Transverse colon (tissue), 4 donors: ENCODE results near the gene TNFRSF18. TPM values are rescaled to one million over a fixed set of nuclear protein-coding genes. Genes with fewer than 3 reads are reported as not detected.

Source experiments
- DNase-seq: peaks from one replicate; pipeline ENCODE4 v3.0.0-alpha.2; 2019
- H3K27ac ChIP-seq, 4 donors: fragments of 200-600 bp; sonication (generic); 2 replicates each; pipeline ENCODE4 v1.5.1; 2016 to 2018; ENCODE audit warnings: inconsistent platforms in 4 of 4
- H3K27me3 ChIP-seq: fragments of 200-600 bp; sonication (generic); 2 replicates; pipeline ENCODE4 v1.5.1; 2017; ENCODE audit warnings: inconsistent platforms
- H3K36me3 ChIP-seq, 4 donors: fragments of 200-600 bp; sonication (generic); 2 replicates each; pipeline ENCODE4 v1.5.1; 2017 to 2019; ENCODE audit warnings: inconsistent platforms in 4 of 4
- H3K4me1 ChIP-seq, 4 donors: fragments of 200-600 bp; sonication (generic); 2 replicates each; pipeline ENCODE4 v1.5.1; 2017 to 2020; ENCODE audit warnings: inconsistent platforms in 4 of 4
- H3K4me3 ChIP-seq, 4 donors: fragments of 200-600 bp; sonication (generic); 1 replicate in 1 of 4; 2 replicates in 3 of 4; pipeline versions ENCODE4 v1.5.1 to v1.6.1; 2017 to 2019; ENCODE audit warnings: inconsistent platforms in 4 of 4
- H3K9me3 ChIP-seq, 2 donors: fragments of 200-600 bp; sonication (generic); 2 replicates each; pipeline ENCODE4 v1.5.1; 2017 to 2019; ENCODE audit warnings: inconsistent platforms in 2 of 2
- CTCF ChIP-seq, 5 experiments: fragments of 200-600 bp in 3 of 5; fragments of 450-650 bp in 2 of 5; sonication (generic) in 3 of 5; IDR thresholded peaks; 1 replicate in 2 of 5; 2 replicates in 3 of 5; pipeline ENCODE4 v1.5.1; 2016 to 2017; ENCODE audit warnings: antibody characterized with exemption in 5 of 5, inconsistent platforms in 3 of 5, mild to moderate bottlenecking in 2 of 5, moderate library complexity in 1 of 5
- EP300 ChIP-seq: sonication (generic); formaldehyde crosslinking; IDR thresholded peaks from one replicate; pipeline ENCODE4 v1.6.1; 2017; ENCODE audit warnings: antibody characterized with exemption, low read depth
- POLR2A ChIP-seq: fragments of 450-650 bp; IDR thresholded peaks from one replicate; pipeline ENCODE4 v1.6.1; 2016; ENCODE audit warnings: antibody characterized with exemption, mild to moderate bottlenecking, moderate library complexity
- POLR2AphosphoS5 ChIP-seq, 3 donors: sonication (generic); formaldehyde crosslinking; IDR thresholded peaks; one replicate each; pipeline ENCODE4 v1.6.1; 2016; ENCODE audit warnings: antibody characterized with exemption in 3 of 3
- WGBS, 2 donors: methylation state at CpG; one replicate each; pipeline ENCODE4 v1.1.5; 2018; ENCODE audit warnings: low coverage in 1 of 2; 5-methylcytosine and 5-hydroxymethylcytosine counted together
- in situ Hi-C, 4 donors: fragments of 200-750 bp; cut with MboI; loops; one replicate each; pipeline versions ENCODE4 v1.15.0 to v1.15.1; 2017; ENCODE audit warnings: low sequenced_read_pairs in 3 of 4, low pct_ligation_motif_present in 1 of 4, low pct_unique_long_range_greater_than_20kb in 1 of 4
- intact Hi-C: fragments of 100-400 bp; cut with DNase I; formaldehyde crosslinking; loops from one replicate; pipeline ENCODE4 v1.15.1; 2023; ENCODE audit warnings: low total_unique reads
- total RNA-seq, 4 donors: library from RNA; depleted of rRNA; stranded (reverse); fragments of >200 nt; gene quantifications; one replicate each; pipeline ENCODE4 v1.1.0, GENCODE V29; 2016

The TNFRSF18 gene
- total RNA-seq, 4 donors from 2014 or later = 3.3 to 7.9 TPM; not detected in 2

- in situ Hi-C loops = no loop called here
- no peak for DNase-seq
- H3K27me3 ChIP-seq = no peaks in the 10 kb centered on the region
- WGBS, 2 donors = 90% methylated on average over 43 of the region's 44 CpGs; no CpG with 5 or more reads in 1 of the 2 donors
- no peaks in the 10 kb centered on the region for H3K9me3 ChIP-seq
- intact Hi-C loops = loop anchor here (10.0 kb wide), 1 partner anchor 68 kb away; no protein-coding TSS in a partner anchor
- no peak overlapping the region for H3K4me3 ChIP-seq
- H3K27ac ChIP-seq = peak overlapping the region in 1 of 4 donors; percentile 39
- TF ChIP-seq CTCF (IDR thresholded peaks at IDR 0.05) (no peak), POLR2A (no peak), POLR2AphosphoS5 (IDR thresholded peaks at IDR 0.05) (no peak), EP300 (no peak)
- H3K36me3 ChIP-seq = peaks cover 0 to 46% (median 9%) of the 10 kb centered on the region in 4 donors
- H3K4me1 ChIP-seq = peaks cover 0 to 6% (median 0%) of the 10 kb centered on the region in 4 donors
Measured at GRCh38 chr1:1222575-1223225, 16.3 kb upstream of the TNFRSF18 start.

- TF ChIP-seq POLR2A (no peak), POLR2AphosphoS5 (IDR thresholded peaks at IDR 0.05) (no peak), CTCF (IDR thresholded peaks at IDR 0.05) (no peak), EP300 (no peak)
- no peak overlapping the region for H3K4me3 ChIP-seq
- DNase-seq = peak; percentile 44
- intact Hi-C loops (loop anchor here (10.0 kb wide), 1 partner anchor 67 kb away; no protein-coding TSS in a partner anchor), in situ Hi-C loops (no loop called here)
- peak overlapping the region in 1 of 4 donors; percentile 39 for H3K27ac ChIP-seq
- no peaks in the 10 kb centered on the region for H3K27me3 ChIP-seq
- peaks cover 0 to 51% (median 9%) of the 10 kb centered on the region in 4 donors for H3K36me3 ChIP-seq
- H3K9me3 ChIP-seq = no peaks in the 10 kb centered on the region
- WGBS, 2 donors = 74 to 95% methylated on average over 7 to 24 of the region's 30 CpGs
- H3K4me1 ChIP-seq = peaks cover 0 to 6% (median 0%) of the 10 kb centered on the region in 4 donors
Measured at GRCh38 chr1:1221887-1222574, 15.6 kb upstream of the TNFRSF18 start.

GRCh38 chr1:1220197-1220596 lies 13.8 kb upstream of the TNFRSF18 start:
- Histone ChIP-seq H3K36me3 (peaks cover 0 to 50% (median 13%) of the 10 kb centered on the region in 4 donors), H3K27me3 (no peaks in the 10 kb centered on the region), H3K9me3 (no peaks in the 10 kb centered on the region), H3K27ac (no peak overlapping the region), H3K4me3 (no peak overlapping the region), H3K4me1 (peaks cover 0 to 6% (median under 1%) of the 10 kb centered on the region in 4 donors)
- no peak for DNase-seq
- intact Hi-C loops = loop anchor here (10.0 kb wide), 1 partner anchor 65 kb away; no protein-coding TSS in a partner anchor
- 91 to 100% methylated on average over 1 to 23 of the region's 24 CpGs for WGBS, 2 donors
- no peak for TF ChIP-seq POLR2AphosphoS5 (IDR thresholded peaks at IDR 0.05)
- no peak for TF ChIP-seq CTCF (IDR thresholded peaks at IDR 0.05)
- no peak for TF ChIP-seq POLR2A
- no peak for TF ChIP-seq EP300
- in situ Hi-C loops = no loop called here

GRCh38 chr1:1219341-1219740 lies 12.9 kb upstream of the TNFRSF18 start:
- in situ Hi-C loops (no loop called here), intact Hi-C loops (no loop called here)
- no peak for DNase-seq
- Histone ChIP-seq H3K4me1 (peaks cover 0 to 7% (median 4%) of the 10 kb centered on the region in 4 donors), H3K36me3 (peaks cover 0 to 50% (median 13%) of the 10 kb centered on the region in 4 donors), H3K27ac (no peak overlapping the region), H3K9me3 (no peaks in the 10 kb centered on the region), H3K4me3 (no peak overlapping the region), H3K27me3 (no peaks in the 10 kb centered on the region)
- WGBS, 2 donors = 89% methylated on average over 20 of the region's 20 CpGs; no CpG with 5 or more reads in 1 of the 2 donors
- TF ChIP-seq POLR2A (no peak), CTCF (IDR thresholded peaks at IDR 0.05) (no peak), POLR2AphosphoS5 (IDR thresholded peaks at IDR 0.05) (no peak), EP300 (no peak)
